PC-9 (cell line): Measurements from ENCODE around the gene ZNF283. TPM values are rescaled to one million over a fixed set of nuclear protein-coding genes. Genes with fewer than 3 reads are reported as not detected.
"Not testable (repeated sequence)": the region's sequence is repeated elsewhere in the genome, so short reads cannot be mapped to it uniquely, and the experiment has no call there.

ENCODE experiments used
- BruUV-seq: library from RNA; stranded (reverse); fragments of 400-500 nt; replicated peaks from 2 replicates; lab custom pipeline; 2021; lab: Mats Ljungman, UMichigan
- CTCF ChIA-PET: fragments of 300-600 bp; sonication (Branson Sonifier 250); formaldehyde crosslinking; loops from one replicate; lab custom pipeline; 2022; ENCODE audit warnings: antibody characterized with exemption; lab: Charles Lee
- POLR2A ChIA-PET: fragments of 300-600 bp; sonication (Branson Sonifier 250); formaldehyde crosslinking; loops from one replicate; lab custom pipeline; 2022; ENCODE audit warnings: antibody characterized with exemption; ENCODE audit not compliant: unreplicated experiment; lab: Charles Lee
- DNase-seq, 2 experiments: peaks; one replicate each; pipeline versions ENCODE4 v3.0.0 to v3.0.0-alpha.2; 2015 to 2022; ENCODE audit warnings: mixed read lengths in 1 of 2
- H2AFZ ChIP-seq: fragments of 200-600 bp; sonication (generic); 2 replicates; pipeline ENCODE4 v1.8.1; 2017; ENCODE audit warnings: antibody characterized with exemption
- H3F3A ChIP-seq: fragments of 200-600 bp; sonication (generic); 2 replicates; pipeline ENCODE4 v1.8.1; 2017; ENCODE audit warnings: antibody characterized with exemption, mild to moderate bottlenecking, low read depth; ENCODE audit not compliant: insufficient read depth
- H3K27ac ChIP-seq: fragments of 200-600 bp; sonication (generic); 2 replicates; pipeline ENCODE4 v1.6.1; 2016; ENCODE audit warnings: mixed run types
- H3K27me3 ChIP-seq: fragments of 200-600 bp; sonication (generic); 2 replicates; pipeline ENCODE4 v1.6.1; 2016; ENCODE audit warnings: low read depth, mixed run types; ENCODE audit not compliant: insufficient read depth
- H3K36me3 ChIP-seq: fragments of 200-600 bp; sonication (generic); 2 replicates; pipeline ENCODE4 v1.6.1; 2016; ENCODE audit warnings: low read depth, mixed run types
- H3K4me1 ChIP-seq: fragments of 200-600 bp; sonication (generic); replicated peaks from 2 replicates; pipeline ENCODE4 v1.6.1; 2016; ENCODE audit warnings: mixed run types; ENCODE audit not compliant: insufficient read depth
- H3K4me2 ChIP-seq: fragments of 200-600 bp; sonication (generic); 2 replicates; pipeline ENCODE4 v1.6.1; 2017; ENCODE audit warnings: mixed run types
- H3K4me3 ChIP-seq: fragments of 200-600 bp; sonication (generic); 2 replicates; pipeline ENCODE4 v1.6.1; 2016; ENCODE audit warnings: mixed run types
- H3K79me2 ChIP-seq: fragments of 200-600 bp; sonication (generic); 2 replicates; pipeline ENCODE4 v1.6.1; 2017; ENCODE audit warnings: low read depth, mixed run types
- H3K9me2 ChIP-seq: fragments of 200-600 bp; sonication (generic); 2 replicates; pipeline ENCODE4 v1.8.1; 2017; ENCODE audit warnings: mild to moderate bottlenecking; ENCODE audit not compliant: insufficient read depth
- H3K9me3 ChIP-seq: fragments of 200-600 bp; sonication (generic); 2 replicates; pipeline ENCODE4 v1.8.1; 2016; ENCODE audit warnings: low read depth; ENCODE audit not compliant: insufficient read depth
- H4K20me1 ChIP-seq: fragments of 200-600 bp; sonication (generic); 2 replicates; pipeline ENCODE4 v1.8.1; 2017; ENCODE audit not compliant: insufficient read depth
- EZH2 ChIP-seq: fragments of 200-600 bp; sonication (generic); IDR thresholded peaks from 2 replicates; pipeline ENCODE4 v1.8.0; 2017; ENCODE audit warnings: antibody characterized with exemption, low read depth
- intact Hi-C: fragments of 100-400 bp; cut with micrococcal nuclease; formaldehyde crosslinking; loops from one replicate; pipeline ENCODE4 v1.10.0; 2022; ENCODE audit not compliant: unreplicated experiment
- total RNA-seq: library from RNA; stranded (reverse); gene quantifications from 2 replicates; pipeline ENCODE4 v1.2.3, GENCODE V29; 2021
- TF ChIP-seq, protein P1 (sequence below): fragments of 200-600 bp; sonication (generic); conservative IDR thresholded peaks from 2 replicates; pipeline ENCODE4 v1.6.1; 2017; ENCODE audit warnings: mixed run types, antibody characterized with exemption, mild to moderate bottlenecking, moderate library complexity

Gene ZNF283
- total RNA-seq, 1 experiment from 2014 or later = 14.8 TPM

DNA sequence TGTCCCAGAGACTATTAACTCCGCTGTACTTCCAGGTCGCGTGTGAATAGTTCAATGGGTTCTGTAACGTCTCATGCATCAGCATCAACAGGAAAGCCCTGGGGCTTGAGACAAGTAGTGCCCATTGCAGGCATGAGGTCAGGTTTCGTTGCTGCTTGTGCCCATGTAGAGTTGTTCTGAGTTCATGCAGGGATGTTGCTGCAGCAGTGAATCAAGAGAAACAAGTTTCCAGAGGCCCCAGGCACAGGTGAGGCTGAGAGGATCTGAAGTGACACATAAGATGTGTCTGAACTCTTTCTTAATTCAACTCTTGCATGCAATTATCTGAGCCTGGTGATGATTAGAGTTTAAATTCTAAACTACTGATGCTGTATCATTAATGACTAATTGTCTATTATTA is 8.6 kb upstream of the ZNF283 start:
- TF ChIP-seq, protein P1, sequence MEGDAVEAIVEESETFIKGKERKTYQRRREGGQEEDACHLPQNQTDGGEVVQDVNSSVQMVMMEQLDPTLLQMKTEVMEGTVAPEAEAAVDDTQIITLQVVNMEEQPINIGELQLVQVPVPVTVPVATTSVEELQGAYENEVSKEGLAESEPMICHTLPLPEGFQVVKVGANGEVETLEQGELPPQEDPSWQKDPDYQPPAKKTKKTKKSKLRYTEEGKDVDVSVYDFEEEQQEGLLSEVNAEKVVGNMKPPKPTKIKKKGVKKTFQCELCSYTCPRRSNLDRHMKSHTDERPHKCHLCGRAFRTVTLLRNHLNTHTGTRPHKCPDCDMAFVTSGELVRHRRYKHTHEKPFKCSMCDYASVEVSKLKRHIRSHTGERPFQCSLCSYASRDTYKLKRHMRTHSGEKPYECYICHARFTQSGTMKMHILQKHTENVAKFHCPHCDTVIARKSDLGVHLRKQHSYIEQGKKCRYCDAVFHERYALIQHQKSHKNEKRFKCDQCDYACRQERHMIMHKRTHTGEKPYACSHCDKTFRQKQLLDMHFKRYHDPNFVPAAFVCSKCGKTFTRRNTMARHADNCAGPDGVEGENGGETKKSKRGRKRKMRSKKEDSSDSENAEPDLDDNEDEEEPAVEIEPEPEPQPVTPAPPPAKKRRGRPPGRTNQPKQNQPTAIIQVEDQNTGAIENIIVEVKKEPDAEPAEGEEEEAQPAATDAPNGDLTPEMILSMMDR = no peak
- TF ChIP-seq EZH2 = no peak
- Histone ChIP-seq H3K27me3 (no peaks in the 10 kb centered on the region), H2AFZ (no peak overlapping the region), H3K4me2 (no peak overlapping the region), H3K4me3 (no peak overlapping the region), H3K27ac (no peak overlapping the region), H3K36me3 (no peaks in the 10 kb centered on the region), H4K20me1 (no peaks in the 10 kb centered on the region), H3K9me3 (0 out of 2 replicates have a peak, but pooled peaks cover 4% of the 10 kb centered on the region), H3K79me2 (no peaks in the 10 kb centered on the region), H3K9me2 (no peaks in the 10 kb centered on the region), H3K4me1 (peaks cover 7% of the 10 kb centered on the region), H3F3A (peaks cover 9% of the 10 kb centered on the region; the same call in 1 of the 2 replicates)
- no TSS peak for BruUV-seq
- no peak for DNase-seq
- ChIA-PET POLR2A (no interaction called here), CTCF (no interaction called here)
- intact Hi-C loops = no loop called here

DNA sequence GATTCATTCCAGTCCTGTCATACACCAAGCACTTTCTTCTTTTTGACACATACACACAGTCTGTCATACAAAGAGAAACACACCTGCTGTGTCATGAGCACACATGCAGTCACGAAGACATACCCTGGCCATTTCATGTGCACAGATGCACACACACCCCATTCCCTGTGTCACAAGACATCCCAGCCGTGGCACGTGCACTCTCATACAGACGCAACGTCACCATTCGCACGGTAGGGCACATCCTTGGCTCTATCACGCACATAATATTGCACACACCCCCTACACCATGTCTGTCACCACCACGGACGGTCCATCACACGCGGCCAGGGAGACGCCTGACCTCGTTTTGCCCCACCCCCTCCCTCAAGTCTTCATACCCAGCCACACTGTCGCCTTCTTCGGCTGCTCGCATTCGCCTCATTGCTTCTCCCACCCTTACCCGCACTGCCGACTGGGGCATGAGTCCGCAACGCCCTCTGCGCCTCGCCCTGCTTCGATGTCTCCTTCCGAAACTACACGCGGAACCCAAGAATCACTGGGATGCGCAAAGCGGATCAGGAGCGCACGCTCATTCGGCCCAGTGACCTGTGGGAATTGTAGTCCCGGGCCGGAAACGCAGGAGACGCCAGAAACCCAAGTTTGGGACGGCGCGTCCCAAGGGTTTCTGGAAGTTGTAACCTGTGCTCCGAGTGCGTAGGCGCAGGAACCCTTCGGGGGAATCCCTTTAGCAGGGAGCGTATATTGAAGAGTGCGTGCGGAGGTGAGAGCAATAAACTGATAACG is 6.8 kb upstream of the ZNF283 start:
- CTCF ChIA-PET = no interaction called here
- intact Hi-C loops = no loop called here
- Histone ChIP-seq H3K4me2 (no peak overlapping the region), H3K4me1 (no peaks in the 10 kb centered on the region), H2AFZ (no peak overlapping the region), H3K79me2 (no peaks in the 10 kb centered on the region), H3F3A (peaks cover 6% of the 10 kb centered on the region; the same call in 1 of the 2 replicates), H3K27ac (no peak overlapping the region), H3K36me3 (no peaks in the 10 kb centered on the region), H4K20me1 (no peaks in the 10 kb centered on the region), H3K9me2 (no peaks in the 10 kb centered on the region), H3K4me3 (no peak overlapping the region), H3K9me3 (peaks cover 4% of the 10 kb centered on the region; the same call in 1 of the 2 replicates), H3K27me3 (no peaks in the 10 kb centered on the region)
- no TSS peak for BruUV-seq
- POLR2A ChIA-PET = no interaction called here
- DNase-seq = no peak
- TF ChIP-seq, protein P1 = no peak
- TF ChIP-seq EZH2 = no peak

DNA sequence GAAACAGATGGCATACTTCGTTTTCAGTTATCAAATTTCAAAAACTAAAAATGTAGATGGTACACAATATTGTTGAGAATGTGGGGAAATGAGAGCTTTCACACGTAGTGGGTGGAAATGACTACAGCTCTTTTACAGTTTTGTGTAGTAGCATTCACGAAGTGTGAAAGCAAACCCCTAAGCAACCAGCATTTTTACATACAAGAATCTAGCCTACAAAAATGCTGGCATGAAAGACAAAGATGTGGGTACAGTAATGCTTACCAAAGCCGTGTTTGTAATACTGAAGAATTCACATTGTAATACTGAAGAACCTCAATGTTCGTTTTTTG is 6.3 kb upstream of the ZNF283 start:
- no peaks in the 10 kb centered on the region for H3K36me3 ChIP-seq
- H3K27ac ChIP-seq = no peak overlapping the region
- H3K9me3 ChIP-seq = peaks cover 5% of the 10 kb centered on the region; the same call in 1 of the 2 replicates
- H3K4me3 ChIP-seq = no peak overlapping the region
- POLR2A ChIA-PET = no interaction called here
- H3K27me3 ChIP-seq = no peaks in the 10 kb centered on the region
- peaks cover 6% of the 10 kb centered on the region; the same call in 1 of the 2 replicates for H3F3A ChIP-seq
- no peak for DNase-seq
- H3K4me2 ChIP-seq = no peak overlapping the region
- no peaks in the 10 kb centered on the region for H3K9me2 ChIP-seq
- intact Hi-C loops = no loop called here
- H2AFZ ChIP-seq = no peak overlapping the region
- CTCF ChIA-PET = no interaction called here
- no peaks in the 10 kb centered on the region for H3K79me2 ChIP-seq
- TF ChIP-seq, protein P1 = no peak
- no peak for TF ChIP-seq EZH2
- BruUV-seq = no TSS peak
- no peaks in the 10 kb centered on the region for H4K20me1 ChIP-seq
- H3K4me1 ChIP-seq = no peaks in the 10 kb centered on the region

DNA sequence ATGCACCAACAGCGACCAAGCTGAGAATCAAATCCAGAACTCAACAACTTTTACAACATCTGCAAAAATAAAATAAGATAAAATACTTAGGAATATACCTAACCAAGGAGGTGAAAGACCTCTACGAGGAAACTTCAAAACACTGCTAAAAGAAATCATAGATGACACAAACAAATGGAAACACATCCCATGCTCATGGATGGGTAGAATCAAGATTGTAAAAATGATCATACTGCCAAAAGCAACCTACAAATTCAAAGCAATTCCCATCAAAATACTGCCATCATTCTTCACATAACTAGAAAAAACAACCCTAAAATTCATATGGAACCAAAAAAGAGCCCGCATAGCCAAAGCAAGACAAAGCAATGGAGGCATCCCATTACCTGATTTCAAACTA is 3.3 kb upstream of the ZNF283 start:
- H3K9me2 ChIP-seq, BruUV-seq, CTCF ChIA-PET, H3K36me3 ChIP-seq, H3K27ac ChIP-seq, DNase-seq, intact Hi-C loops, H3K4me1 ChIP-seq, H3K79me2 ChIP-seq, POLR2A ChIA-PET, H3K27me3 ChIP-seq, H3K4me2 ChIP-seq, H2AFZ ChIP-seq, H3F3A ChIP-seq, H4K20me1 ChIP-seq, H3K4me3 ChIP-seq: not testable (repeated sequence)
- peaks cover 18% of the 10 kb centered on the region for H3K9me3 ChIP-seq

DNA sequence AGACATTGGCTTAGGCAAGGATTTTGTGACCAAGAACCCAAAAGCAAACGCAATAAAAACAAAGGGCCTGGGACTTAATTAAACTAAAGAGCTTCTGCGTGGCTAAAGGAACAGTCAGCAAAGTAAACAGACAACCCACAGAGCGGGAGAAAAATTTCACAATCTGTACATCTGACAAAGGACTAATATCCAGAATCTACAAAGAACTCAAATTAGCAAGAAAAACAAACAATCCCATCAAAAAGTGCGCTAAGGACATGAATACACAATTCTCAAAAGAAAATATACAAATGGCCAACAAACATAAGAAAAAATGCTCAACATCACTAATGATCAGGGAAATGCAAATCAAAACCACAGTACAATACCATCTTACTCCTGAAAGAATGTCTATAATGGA is 2.5 kb upstream of the ZNF283 start:
- CTCF ChIA-PET, H3K79me2 ChIP-seq, POLR2A ChIA-PET, H2AFZ ChIP-seq, H3K4me2 ChIP-seq, H3K27ac ChIP-seq, H3K27me3 ChIP-seq, H3K4me1 ChIP-seq, H3K9me2 ChIP-seq, H4K20me1 ChIP-seq, BruUV-seq, H3K4me3 ChIP-seq, intact Hi-C loops, H3F3A ChIP-seq: not testable (repeated sequence)
- peaks cover 22% of the 10 kb centered on the region for H3K9me3 ChIP-seq
- peaks cover 15% of the 10 kb centered on the region for H3K36me3 ChIP-seq
- DNase-seq = peak in 1 of 2 experiments; percentile 52
